GM15510 (cell line): Measurements from ENCODE around the gene EFNA4.

Experiments used
- POLR2A ChIP-seq: IDR thresholded peaks from 3 replicates; pipeline ENCODE4 v1.6.1; 2011; ENCODE audit warnings: borderline replicate concordance; ENCODE audit not compliant: insufficient read length; ENCODE audit errors: extremely low read depth

The EFNA4 gene

DNA sequence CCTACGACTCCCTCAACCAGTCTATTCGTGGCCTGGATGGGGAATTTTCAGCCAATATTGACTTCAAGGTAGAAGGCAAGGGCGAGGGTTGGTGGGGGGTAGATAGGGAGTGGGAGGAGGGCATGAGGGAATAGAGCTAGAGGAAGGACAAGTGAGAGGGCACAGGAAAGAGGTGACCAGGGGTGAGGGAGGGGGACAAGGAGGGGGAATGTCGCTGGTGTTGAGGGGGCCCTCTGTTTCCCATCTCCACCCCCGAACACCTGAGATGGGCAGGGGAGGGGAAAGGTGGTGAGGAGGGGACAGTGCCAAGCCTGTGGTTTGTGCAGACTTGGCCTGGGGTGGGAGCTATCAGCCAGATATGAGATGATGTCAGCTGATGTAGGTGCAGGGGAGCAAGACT is 20.8 kb upstream of the EFNA4 start:
- TF ChIP-seq POLR2A, result no peak

DNA sequence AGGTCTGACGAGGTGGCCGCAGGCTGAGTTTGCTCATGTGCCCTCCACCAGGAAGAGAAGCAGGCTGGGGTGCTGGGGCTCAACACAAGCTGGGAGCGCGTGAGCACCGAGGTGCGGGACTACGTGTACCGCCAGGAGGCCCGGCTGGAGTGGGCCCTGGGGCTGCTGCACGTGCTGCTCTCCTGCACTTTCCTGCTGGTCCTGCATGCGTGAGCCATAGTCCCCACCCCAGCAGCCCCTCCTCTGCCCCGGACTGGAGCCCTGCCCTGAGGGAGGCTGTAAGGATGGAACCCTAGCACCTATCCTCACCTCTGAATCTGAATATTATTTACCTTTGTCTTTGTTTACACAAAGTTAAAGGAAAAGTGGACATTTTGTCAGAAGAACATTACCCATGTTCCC is 20.2 kb upstream of the EFNA4 start:
- no peak for TF ChIP-seq POLR2A

DNA sequence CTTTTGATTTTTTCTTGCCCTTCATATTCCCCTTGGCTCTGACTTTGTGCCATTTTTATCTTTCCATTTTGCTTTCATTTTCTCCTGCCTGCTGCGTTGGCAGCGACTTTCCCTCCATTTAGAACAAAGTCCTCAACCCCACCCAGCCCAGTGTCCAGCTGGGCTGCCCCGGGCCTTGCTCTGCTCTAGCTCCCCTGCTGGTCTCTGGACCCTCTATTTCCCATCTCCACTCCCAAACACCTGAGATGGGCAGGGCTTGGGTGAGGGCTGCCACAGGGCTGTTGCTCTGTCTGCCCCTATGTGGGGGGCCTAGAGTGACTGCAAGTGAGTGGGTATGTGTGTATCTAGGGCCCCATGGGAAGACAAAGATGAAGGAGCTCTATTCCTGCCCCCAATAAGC is 19.7 kb upstream of the EFNA4 start:
- TF ChIP-seq POLR2A, result no peak

DNA sequence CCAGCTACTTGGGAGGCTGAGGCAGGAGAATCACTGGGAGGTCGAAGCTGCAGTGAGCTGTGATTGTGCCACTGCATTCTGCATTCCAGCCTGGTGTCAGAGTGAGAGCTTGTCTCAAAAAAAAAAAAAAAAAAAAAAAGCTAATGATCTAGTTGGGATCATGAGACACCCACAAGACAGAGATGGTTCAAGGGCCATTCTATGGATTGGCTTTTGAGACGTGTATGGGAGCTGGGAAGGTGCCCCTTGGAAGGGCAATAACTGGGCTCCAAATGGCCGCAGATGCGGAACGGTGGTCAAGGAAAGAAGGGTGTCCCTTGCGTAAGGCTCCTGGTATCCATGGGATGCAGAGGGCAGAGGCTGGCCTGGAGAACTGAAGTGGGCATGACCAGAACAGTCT is 19.2 kb upstream of the EFNA4 start:
- TF ChIP-seq POLR2A, result no peak

DNA sequence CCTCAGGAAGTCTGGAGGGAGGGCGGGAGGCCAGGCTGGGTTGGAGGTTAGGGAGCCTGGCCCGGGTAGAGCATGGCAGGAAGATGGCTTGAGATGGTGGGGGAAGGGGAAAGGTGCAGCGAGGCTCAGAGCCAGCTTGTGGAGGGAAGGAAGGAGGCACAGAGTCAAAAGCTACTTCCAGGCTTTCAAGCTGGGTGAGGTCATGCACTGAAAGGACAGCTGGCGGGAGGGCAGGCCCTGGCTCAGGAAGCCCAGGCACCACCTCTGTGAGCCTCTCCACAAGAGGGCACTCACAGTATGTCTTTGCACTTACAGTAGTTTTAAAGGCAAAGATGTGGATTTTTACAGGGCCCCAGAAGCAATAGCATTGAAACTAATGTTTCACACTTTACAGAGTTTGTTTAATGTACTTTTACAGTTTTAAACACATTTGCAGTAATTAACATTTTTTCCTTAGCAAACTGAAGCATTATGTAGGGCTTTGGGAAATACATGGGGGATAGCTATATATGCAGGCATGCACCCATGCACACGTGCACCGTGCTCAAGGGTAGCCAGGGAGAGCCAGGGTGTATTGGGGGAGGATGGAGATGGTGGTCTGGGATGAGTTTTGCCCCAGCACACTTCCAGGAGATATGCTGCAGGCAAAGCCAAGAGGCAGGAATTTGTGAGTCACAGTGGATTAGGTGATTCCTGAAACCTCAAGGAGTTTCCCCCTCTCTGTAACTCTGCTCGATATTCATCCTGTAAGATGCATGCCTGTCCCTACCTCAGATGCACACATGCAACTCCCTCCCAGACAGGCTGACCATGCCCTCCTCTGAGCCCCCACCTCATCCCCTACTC is 18.5 kb upstream of the EFNA4 start:
- TF ChIP-seq POLR2A, result no peak

DNA sequence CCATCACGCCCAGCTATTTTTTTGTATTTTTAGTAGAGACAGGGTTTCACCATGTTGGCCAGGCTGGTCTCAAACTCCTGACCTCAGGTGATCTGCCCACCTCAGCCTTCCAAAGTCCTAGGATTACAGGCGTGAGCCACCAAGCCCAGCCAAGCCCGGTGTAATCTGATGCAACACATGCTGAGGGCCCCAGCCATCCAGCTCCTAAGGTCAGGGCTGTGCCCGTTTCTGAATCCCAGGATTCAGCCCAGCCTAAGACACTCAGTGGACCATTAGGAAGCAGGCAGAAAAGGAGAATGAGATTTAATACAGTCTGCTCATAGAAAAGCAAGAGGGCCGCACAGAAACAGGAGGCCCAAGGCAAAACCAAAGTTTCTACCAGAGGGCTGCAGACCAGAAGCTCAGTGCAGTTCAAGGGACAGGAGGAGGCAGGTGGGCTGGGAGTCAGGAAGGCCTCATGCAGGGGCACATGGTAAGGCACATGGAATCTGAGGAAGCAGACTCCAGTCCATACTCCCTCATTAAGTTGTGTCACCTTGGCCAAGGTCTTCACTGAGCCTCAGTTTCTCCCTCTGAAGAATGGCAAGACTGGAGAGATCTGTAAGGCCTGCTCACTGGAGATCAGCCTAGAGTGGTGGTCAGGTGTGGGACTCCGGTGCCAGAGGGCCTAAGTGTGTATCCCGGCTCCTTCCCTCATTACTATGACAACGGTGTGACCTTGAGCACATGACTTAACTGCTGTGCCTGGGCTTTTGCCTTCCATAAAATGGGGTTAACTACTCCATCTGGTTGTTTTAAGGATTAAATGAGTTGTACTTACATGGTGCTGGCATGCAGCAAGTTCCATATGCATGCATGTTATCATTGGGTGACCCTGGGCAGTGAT is 14.8 kb upstream of the EFNA4 start:
- no peak for TF ChIP-seq POLR2A

DNA sequence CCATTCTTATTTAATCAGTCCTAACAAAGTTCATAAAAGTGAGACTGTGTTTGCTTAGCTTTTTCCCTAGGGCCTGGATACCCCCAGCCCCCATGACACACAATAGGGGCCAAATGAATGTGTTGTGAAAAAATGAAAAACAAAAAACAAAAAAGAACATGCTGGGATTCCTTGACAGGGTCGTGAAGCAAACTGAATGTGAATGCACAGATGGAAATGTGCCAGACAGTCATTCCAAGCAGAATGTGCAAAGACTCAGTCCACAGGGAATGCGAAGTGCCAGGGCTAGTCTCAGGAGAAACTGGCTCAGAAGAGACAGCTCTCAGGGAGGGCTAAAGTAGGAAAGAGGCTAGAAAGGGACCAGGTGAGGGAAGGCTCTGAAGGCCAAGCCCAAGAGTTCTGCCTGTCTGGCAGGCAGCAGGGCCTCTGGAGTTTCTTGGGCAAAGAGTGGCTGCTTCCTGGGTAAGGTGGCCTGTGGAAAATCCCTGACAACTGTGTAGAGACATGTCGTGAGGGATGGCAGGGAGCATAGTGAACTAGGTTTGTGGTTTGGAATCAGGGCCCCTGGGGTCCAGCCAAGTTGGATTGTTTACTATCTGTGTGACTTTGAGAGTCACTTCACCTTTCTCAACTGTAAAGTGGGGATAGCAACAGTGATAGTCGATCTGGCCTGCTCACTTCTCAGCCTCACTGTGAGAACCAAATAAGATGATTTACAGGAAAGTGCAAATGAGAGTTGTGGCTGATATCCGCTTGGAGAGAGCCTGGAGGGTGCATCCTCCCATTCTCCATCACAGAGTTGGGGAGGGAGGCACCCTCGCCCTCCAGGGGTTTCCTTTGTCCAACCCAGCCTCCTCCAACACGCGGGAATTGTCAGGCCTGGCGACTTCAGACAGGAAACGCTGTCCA is 13.6 kb upstream of the EFNA4 start:
- no peak for TF ChIP-seq POLR2A

DNA sequence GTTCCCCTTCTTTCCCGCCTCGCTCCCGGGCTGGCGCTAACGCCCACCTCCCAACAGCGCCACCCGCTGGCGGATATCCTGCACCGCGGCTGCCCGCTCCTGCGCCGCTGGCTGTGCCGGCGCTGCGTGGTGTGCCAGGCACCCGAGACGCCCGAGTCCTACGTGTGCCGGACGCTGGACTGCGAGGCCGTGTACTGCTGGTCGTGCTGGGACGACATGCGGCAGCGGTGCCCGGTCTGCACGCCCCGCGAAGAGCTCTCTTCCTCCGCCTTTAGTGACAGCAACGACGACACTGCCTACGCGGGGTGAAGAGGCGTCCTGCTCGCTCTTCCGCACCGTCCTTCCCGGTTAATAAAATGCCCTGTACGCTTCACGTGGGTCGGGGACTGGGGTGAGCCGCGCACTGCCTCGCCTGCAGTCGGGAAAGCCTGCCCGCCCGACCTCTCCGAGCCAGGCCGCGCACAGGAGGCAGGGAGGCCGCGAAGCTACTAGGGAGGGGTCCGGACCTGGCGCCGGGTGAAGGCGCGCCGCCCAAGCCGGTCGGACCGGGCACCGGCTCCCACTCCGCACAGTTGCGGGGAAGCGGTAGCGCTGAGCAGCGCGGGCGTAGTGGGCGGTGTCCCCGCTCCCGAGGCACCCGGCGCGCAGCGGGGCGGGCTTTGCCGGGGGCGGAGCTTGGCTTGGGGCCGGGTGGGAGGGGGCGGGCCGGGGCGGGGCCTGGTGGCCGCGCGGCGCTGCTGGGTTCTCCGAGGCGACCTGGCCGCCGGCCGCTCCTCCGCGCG is 12.8 kb upstream of the EFNA4 start, which contains the start of gene ADAM15:
ADAM15 (plus strand) TSS at position 757 of the 782 bp plus-strand sequence. CDS start 71 bp downstream, outside the sequence.
- no peak for TF ChIP-seq POLR2A

DNA sequence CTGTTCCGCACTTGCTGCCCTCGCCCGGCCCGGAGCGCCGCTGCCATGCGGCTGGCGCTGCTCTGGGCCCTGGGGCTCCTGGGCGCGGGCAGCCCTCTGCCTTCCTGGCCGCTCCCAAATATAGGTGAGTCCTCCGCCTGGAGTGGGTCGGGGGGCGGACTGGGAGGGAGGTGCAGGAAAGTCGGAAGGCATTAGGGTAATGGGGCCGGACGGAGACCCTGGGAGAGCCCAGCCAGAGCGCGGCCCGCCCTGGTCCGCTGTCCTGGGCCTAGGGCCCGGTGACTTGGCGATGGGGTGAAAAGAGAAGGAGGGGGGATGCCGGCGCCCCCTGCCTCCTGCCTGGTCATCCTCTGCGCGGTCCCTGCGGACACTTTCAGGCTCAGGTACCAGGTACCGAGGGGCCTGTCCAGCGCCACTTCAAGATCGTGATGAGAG is 12.2 kb upstream of the EFNA4 start:
- peak; percentile 57 for TF ChIP-seq POLR2A

DNA sequence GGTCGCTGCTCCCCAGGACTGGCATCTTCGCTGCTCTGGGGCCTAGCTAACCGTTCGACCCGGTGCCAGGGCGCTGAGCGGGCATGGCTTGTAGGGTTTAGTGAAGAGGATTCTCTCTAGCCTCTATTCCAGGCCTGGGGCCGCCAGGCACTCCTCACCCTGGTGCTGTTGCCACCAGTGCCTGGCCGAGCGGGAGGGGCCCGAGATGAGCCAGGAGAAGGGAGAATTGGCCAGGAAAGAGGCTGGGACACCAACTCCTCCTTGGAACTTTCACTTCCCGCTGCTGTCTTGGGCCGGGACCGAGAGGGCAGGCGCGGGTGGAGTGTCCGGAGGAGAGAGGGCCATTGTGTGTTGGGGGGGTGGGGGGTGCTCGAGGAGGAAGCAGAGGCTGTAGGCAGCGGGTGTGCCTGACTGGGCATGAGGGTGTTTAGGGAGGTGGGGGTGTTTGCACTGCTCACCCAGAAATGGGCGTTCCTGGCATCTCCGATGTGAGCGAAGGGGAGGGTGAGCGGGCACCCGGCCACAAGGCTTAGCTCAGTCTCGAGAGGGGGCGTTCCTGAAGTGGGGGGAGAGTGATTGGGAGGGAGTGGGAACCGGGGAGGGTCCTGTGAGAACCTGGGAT is 11.7 kb upstream of the EFNA4 start:
- no peak for TF ChIP-seq POLR2A

DNA sequence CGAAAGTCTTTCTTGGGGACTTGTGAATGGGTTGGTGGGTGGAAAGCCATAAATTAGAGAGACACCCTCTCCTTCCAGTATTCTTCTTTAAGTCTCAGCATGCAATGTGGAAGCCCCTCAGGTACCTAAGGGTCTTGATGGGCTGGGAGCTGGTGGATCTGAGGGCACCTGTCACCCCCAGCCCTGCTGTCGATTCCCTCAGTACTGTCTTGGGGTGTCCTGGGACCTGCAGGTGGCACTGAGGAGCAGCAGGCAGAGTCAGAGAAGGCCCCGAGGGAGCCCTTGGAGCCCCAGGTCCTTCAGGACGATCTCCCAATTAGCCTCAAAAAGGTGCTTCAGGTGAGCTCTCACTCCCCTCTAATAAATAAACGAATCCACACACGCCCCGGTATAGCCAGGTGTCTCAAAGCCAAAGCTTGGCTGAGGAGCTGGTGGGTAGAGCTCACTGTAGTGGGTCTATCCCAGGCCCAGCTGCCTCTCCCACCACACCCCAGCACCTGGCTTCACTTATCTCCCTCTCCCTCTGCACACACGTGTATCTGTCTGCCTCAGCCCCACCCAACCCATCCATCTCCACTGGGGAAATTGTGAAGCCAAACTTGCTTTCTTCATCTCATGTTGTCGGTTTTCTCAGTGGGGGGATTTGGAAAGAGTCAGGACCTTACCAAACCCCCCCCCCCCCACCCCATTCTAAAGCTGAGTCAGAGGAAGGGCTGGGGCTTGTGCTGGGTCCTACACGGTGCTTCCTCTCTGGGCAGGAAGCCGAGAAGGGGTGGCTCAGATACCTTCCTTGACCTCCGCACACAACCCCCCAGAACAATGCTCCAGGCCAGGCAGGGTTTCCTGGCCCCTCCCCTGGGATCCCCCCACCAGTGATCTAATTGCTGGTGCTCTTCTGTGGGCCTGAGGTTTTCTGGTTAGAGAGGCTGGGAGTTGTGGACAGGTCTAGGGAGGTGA is 10.8 kb upstream of the EFNA4 start:
- TF ChIP-seq POLR2A, result no peak

DNA sequence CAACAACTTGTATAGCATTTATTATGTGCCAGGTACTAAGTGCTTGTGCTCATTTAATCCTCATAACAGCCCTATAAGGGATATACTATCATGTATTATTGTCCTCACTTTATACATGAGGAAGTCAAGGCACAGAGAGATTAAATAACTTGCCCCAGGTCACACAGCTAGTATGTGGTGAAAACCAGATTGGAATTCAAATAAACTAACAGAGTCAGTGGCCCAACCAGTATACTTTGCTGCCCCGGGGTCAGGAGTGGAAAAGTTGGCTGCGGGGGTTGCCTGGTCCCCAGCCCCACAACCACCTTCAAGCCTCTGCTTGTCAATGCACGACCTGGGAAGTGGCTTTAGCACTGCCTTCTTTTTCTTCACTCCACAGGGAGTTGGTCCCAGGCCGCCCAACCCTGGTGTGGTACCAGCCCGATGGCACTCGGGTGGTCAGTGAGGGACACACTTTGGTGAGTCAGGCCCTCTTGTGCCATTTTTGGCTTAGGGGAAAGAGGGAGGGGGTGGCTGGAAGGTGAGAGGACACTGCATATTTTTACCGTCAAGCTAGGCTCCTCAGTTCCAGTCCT is 9.9 kb upstream of the EFNA4 start:
- no peak for TF ChIP-seq POLR2A

DNA sequence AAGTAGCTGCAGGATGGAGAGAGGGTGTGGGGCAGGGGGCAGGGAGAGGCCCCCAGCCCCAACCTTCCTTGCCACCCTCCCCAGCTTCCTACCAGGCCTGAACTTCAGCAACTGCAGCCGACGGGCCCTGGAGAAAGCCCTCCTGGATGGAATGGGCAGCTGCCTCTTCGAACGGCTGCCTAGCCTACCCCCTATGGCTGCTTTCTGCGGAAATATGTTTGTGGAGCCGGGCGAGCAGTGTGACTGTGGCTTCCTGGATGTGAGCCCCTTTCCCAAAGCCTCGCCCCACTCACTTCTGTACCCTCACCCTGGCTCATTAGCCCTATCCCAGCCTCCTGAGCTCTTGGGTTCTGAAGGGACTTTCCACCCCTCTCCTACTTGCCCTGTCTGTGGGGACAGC is 6.4 kb upstream of the EFNA4 start:
- no peak for TF ChIP-seq POLR2A

DNA sequence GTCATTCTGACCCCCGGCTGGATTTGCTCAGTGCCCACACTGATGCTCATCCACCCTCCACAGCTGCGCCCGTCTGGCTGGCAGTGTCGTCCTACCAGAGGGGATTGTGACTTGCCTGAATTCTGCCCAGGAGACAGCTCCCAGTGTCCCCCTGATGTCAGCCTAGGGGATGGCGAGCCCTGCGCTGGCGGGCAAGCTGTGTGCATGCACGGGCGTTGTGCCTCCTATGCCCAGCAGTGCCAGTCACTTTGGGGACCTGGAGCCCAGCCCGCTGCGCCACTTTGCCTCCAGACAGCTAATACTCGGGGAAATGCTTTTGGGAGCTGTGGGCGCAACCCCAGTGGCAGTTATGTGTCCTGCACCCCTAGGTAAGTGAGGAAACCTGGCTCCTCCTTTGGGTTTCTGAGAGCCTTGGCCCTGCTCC is 5.7 kb upstream of the EFNA4 start:
- no peak for TF ChIP-seq POLR2A
